Esophagus squamous epithelium (tissue), 5 donors: ENCODE data around the gene FBLN7. TPM values are rescaled to one million over a fixed set of nuclear protein-coding genes. Genes with fewer than 3 reads are reported as not detected.
A peak's percentile ranks its signal among the peaks of the same experiment; 100 is the strongest.

Experiments used
- DNase-seq: peaks from one replicate; lab custom pipeline; 2025; lab: John Stamatoyannopoulos, UW
- H3K27ac ChIP-seq, 4 donors: fragments of 200-600 bp; sonication (generic); one replicate each; pipeline ENCODE4 v1.5.1; 2016 to 2019; ENCODE audit warnings: mild to moderate bottlenecking in 1 of 4
- H3K27me3 ChIP-seq, 4 donors: fragments of 200-600 bp; sonication (generic); 1 replicate in 3 of 4; 2 replicates in 1 of 4; pipeline versions ENCODE4 v1.5.1 to v1.6.0; 2017 to 2021; ENCODE audit warnings: antibody characterized with exemption in 1 of 4
- H3K36me3 ChIP-seq, 3 donors: fragments of 200-600 bp; sonication (generic); one replicate each; pipeline ENCODE4 v1.5.1; 2016 to 2019
- H3K4me1 ChIP-seq, 3 donors: fragments of 200-600 bp; sonication (generic); one replicate each; pipeline ENCODE4 v1.5.1; 2017 to 2019
- H3K4me3 ChIP-seq, 4 donors: fragments of 200-600 bp; sonication (generic); 1 replicate in 3 of 4; 2 replicates in 1 of 4; pipeline ENCODE4 v1.5.1; 2016 to 2019; ENCODE audit warnings: mild to moderate bottlenecking in 2 of 4, moderate library complexity in 1 of 4
- H3K9me3 ChIP-seq, 3 donors: fragments of 200-600 bp; sonication (generic); one replicate each; pipeline ENCODE4 v1.5.1; 2016 to 2019
- CTCF ChIP-seq, 6 experiments: fragments of 450-650 bp in 4 of 6; fragments of 200-600 bp in 2 of 6; sonication (generic) in 2 of 6; IDR thresholded peaks; one replicate each; pipeline ENCODE4 v1.5.1; 2016 to 2019; ENCODE audit warnings: antibody characterized with exemption in 6 of 6, mild to moderate bottlenecking in 4 of 6, moderate library complexity in 4 of 6
- POLR2A ChIP-seq, 4 donors: fragments of 450-650 bp; IDR thresholded peaks; one replicate each; pipeline ENCODE4 v1.6.1; 2017; ENCODE audit warnings: antibody characterized with exemption in 4 of 4, mild to moderate bottlenecking in 4 of 4, moderate library complexity in 3 of 4
- WGBS, 2 donors: methylation state at CpG; one replicate each; pipeline ENCODE4 v1.1.5; 2018; 5-methylcytosine and 5-hydroxymethylcytosine counted together
- intact Hi-C: fragments of 100-400 bp; cut with DNase I; formaldehyde crosslinking; loops from one replicate; pipeline ENCODE4 v1.15.0; 2022
- total RNA-seq, 4 donors: library from RNA; depleted of rRNA; stranded (reverse); fragments of >200 nt; gene quantifications; one replicate each; pipeline ENCODE4 v1.1.0, GENCODE V29; 2016
- donor health status: DM: yes; HTN: yes; CAD: no.

The FBLN7 gene
- total RNA-seq, 4 donors from 2014 or later, result 1.1 to 2.9 (median 2.5) TPM; not detected in 1

GRCh38 chr2:112150447-112150846 is 12.3 kb downstream of the FBLN7 start:
- TF ChIP-seq CTCF (IDR thresholded peaks at IDR 0.05), result no peak
- TF ChIP-seq POLR2A (IDR thresholded peaks at IDR 0.05), result no peak
- Histone ChIP-seq H3K27ac (peak overlapping the region in 2 of 4 donors; percentile 33 to 45), H3K4me3 (no peak overlapping the region), H3K27me3 (no peaks in the 10 kb centered on the region), H3K36me3 (no peaks in the 10 kb centered on the region), H3K4me1 (peaks cover 0 to 3% (median 0%) of the 10 kb centered on the region in 3 donors), H3K9me3 (no peaks in the 10 kb centered on the region)
- no peak for DNase-seq
- intact Hi-C loops, result no loop called here
- 51 to 64% methylated on average over 3 to 5 of the region's 5 CpGs for WGBS, 2 donors

GRCh38 chr2:112150851-112151250 is 12.7 kb downstream of the FBLN7 start:
- no peaks in the 10 kb centered on the region for H3K36me3 ChIP-seq
- TF ChIP-seq POLR2A (IDR thresholded peaks at IDR 0.05), result no peak
- H3K27ac ChIP-seq, result peak overlapping the region in 2 of 4 donors; percentile 33 to 45
- no peaks in the 10 kb centered on the region for H3K27me3 ChIP-seq
- 75 to 81% methylated on average over 11 of the region's 11 CpGs for WGBS, 2 donors
- intact Hi-C loops, result no loop called here
- no peak overlapping the region for H3K4me3 ChIP-seq
- no peak for DNase-seq
- peaks cover 0 to 7% (median 0%) of the 10 kb centered on the region in 3 donors for H3K4me1 ChIP-seq
- no peaks in the 10 kb centered on the region for H3K9me3 ChIP-seq

- TF ChIP-seq POLR2A (IDR thresholded peaks at IDR 0.05) (no peak), CTCF (IDR thresholded peaks at IDR 0.05) (no peak)
- intact Hi-C loops, result no loop called here
- Histone ChIP-seq H3K9me3 (no peaks in the 10 kb centered on the region), H3K27me3 (no peaks in the 10 kb centered on the region), H3K4me1 (peaks cover 0 to 8% (median 0%) of the 10 kb centered on the region in 3 donors), H3K27ac (peak overlapping the region in 1 of 4 donors; percentile 45), H3K4me3 (no peak overlapping the region), H3K36me3 (no peaks in the 10 kb centered on the region)
- no peak for DNase-seq
- WGBS, 2 donors, result 90 to 92% methylated on average over 5 of the region's 5 CpGs
Measured at GRCh38 chr2:112151271-112151670, 13.1 kb downstream of the FBLN7 start.

GRCh38 chr2:112151701-112152440 is 13.7 kb downstream of the FBLN7 start:
- Histone ChIP-seq H3K4me1 (peaks cover 0 to 8% (median 0%) of the 10 kb centered on the region in 3 donors), H3K36me3 (no peaks in the 10 kb centered on the region), H3K27me3 (no peaks in the 10 kb centered on the region), H3K9me3 (no peaks in the 10 kb centered on the region), H3K4me3 (no peak overlapping the region), H3K27ac (no peak overlapping the region)
- DNase-seq, result no peak
- TF ChIP-seq CTCF (IDR thresholded peaks at IDR 0.05) (no peak), POLR2A (IDR thresholded peaks at IDR 0.05) (no peak)
- 86 to 90% methylated on average over 11 to 13 of the region's 18 CpGs for WGBS, 2 donors
- intact Hi-C loops, result no loop called here

- no peak overlapping the region for H3K27ac ChIP-seq
- H3K4me3 ChIP-seq, result no peak overlapping the region
- H3K9me3 ChIP-seq, result no peaks in the 10 kb centered on the region
- no peaks in the 10 kb centered on the region for H3K36me3 ChIP-seq
- H3K4me1 ChIP-seq, result peaks cover 0 to 8% (median 0%) of the 10 kb centered on the region in 3 donors
- intact Hi-C loops, result no loop called here
- WGBS, 2 donors, result 75 to 90% methylated on average over 10 of the region's 10 CpGs
- no peak for DNase-seq
- no peaks in the 10 kb centered on the region for H3K27me3 ChIP-seq
- TF ChIP-seq CTCF (IDR thresholded peaks at IDR 0.05), result no peak
Measured at GRCh38 chr2:112152476-112153178, 14.4 kb downstream of the FBLN7 start.
